Activated CD4-positive, alpha-beta T cell treated with anti-CD3 and anti-CD28 coated beads, Interleukin-2, amount 50 U/mL, for 24 hours (primary cell): ENCODE measurements around the gene AVL9.

ENCODE experiments used
- DNase-seq, 2 donors: peaks; one replicate each; pipeline ENCODE4 v3.0.0-alpha.2; 2020; ENCODE audit warnings: low read depth in 1 of 2, low spot score in 1 of 2

The AVL9 gene

DNA sequence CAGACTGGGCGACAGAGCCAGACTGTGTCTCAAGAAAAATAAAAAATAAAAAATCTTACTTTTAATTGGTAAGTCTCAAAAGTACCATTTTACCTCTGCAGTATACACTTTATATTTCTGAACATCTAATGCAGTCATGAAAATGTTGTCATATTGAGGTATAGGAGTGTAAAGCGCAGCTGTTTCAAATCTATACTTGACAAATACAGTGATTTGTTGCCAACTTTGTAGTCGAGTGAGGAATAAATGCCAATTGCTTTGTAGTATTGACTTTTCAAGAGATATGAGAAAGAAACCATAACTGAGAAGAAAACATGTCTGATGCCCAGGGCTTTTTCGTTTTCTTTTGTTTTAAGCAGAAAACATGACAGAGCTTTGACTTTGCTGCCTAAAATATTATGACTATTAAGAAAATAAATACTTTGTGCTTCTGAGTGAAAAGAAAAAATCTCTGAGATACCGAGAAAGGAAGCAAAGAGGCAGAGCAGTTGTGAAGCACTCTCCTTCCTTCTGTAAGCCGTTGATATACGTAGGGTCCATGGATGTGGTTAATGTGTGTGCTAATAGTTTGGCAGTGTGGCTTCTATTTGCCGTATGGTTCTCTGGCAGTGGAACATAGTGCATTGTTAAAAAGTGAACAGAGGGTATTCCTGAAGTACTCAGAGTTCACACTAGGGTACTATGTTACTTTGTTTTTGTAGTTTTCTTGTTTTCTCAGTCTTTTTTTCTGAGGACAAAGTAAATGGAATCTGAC, 38.2 kb downstream of the AVL9 start:
- no peak for DNase-seq

DNA sequence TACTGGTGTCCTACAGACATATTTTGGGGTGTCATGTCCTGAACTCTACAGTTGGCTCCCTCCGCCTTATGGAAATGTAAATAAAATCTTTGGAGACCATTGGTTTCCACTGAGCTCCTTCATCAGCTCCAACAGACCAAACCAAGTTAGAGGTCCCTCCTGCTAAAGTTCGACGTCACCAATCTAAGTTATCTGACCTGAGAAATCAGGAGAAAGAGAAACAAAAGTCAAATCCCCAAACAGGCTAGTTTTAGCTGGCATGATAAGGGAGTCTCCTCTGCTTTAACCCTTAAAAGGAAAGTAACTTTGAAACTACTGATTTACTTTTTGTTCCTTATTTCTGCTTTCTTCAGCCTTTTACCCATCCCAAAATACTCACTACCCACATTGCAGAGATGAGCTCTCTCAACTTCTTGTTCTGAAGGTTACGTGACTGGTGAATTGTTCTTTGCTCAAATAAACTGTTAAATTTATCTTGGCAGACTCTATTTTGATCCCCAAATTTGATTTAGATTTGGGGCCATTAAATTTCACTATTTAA, 39.9 kb downstream of the AVL9 start:
- DNase-seq, result no peak

DNA sequence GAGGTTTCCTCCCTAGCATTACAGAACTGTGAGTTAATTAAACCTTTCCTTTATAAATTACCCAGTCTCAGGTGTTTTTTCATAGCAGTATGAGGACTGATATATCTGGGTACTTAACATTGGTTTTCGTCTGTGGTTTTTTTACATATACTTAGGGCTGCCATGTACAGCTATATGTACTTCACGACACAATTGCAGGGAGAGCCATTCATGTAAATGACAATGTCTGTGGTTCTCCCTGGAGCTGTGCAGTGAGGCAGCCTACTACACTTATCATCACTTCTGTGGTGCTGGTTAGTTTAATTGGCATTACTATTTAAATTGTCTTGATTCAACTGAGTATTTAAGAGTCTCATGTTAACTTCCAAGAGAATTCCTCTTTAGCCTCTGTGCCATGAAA, 40.7 kb downstream of the AVL9 start:
- DNase-seq, result no peak

DNA sequence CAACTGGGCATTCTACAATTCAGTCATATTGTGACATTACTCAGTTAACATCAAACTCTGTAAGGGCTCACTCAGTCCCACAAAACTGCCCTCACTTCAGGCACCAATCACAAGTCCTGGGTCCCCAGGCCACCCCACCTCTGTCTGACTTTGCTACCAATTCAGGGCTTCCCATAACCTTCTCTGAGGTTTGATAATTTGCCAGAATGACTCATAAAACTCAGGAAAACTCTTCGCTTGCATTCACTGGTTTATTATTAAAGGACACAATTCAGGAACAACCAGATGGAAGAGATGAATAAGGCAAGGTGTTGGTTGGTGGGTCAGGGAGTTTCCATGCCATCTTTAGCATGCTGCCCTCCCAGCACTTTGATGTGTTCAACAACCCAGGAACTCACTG, 41.3 kb downstream of the AVL9 start:
- no peak for DNase-seq

DNA sequence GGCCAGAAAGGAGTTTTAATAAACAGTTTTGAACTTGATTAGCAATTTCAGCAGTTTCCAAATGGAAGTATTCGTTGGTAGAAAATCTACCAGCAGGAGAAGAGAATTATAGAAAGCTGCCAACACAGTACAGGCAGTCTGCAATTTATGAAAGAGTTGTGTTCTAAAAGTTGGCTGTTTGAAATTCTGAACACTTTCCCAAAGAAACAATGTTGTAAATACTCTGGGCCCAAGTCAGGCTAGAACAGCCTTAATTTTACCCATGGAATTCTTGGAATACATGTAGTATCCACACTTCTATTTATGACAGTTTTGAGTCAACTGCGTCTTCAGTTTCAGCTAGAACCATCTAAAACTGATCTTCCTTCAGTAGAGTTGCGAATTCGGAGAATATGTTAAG, 42.5 kb downstream of the AVL9 start:
- no peak for DNase-seq

DNA sequence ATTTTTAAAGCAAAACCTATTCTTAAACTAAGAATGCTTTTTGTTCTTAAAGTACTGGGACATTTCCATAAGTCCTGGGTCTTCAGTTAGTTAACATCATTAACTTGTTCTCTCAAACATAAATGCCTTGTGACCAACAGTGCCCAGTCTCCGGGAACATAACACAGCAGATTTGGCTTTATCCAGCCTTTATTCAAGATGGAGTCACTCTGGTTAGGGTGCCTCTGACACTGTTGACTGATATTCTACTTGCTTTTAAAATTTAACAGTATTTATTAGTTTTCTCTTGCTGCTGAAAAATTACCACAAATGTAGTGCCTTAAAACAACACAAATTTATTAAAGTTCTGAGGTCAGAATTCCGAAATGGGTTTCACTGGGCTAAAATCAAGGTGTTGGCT, 44.1 kb downstream of the AVL9 start:
- no peak for DNase-seq

DNA sequence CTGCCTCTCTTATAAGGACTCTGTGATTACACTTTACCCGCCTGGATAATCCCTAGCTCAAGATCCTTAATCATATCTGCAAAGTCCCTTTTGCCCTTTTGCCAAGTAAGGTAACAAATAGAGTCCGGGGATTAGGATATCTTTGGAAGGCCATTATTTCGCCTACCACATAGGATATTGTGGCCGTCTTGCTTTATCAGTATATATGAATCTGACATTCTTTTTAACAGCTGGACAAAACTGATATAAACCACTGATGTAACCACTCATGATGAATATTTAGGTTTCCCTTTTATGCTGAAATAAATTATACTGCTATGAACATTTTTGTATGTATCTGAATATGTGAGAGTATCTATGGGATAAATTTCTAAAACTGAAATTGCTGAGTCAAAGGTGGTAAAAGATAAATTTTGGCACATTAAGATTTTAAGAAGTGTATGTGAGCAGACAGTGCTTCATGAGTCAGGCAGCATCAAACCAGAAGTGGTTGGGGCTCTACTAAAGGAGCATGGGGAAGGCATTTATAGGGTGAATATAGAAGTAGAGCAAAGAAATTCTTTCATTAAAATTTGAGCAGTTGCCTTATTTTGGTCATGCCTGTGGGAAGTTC, 44.7 kb downstream of the AVL9 start:
- DNase-seq, result no peak

DNA sequence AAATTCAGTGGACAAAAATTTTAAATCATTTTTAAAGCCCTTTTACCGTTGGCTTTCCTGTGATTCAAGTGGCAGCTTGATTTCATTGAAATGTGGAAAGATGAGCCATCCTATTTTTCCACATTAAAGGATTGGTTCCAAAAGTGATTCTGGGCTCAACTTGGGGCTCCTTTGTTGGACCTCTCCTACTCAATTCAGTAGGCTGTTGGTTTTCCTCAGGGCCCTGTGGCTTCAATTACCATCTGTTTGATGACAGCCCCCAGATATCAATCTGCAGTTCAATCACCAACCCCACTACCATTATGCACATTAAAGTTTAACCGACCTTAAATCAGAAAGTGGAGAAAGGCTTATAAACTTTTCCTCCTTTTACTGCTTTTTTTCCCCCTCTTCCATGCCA, 47.3 kb downstream of the AVL9 start:
- no peak for DNase-seq

DNA sequence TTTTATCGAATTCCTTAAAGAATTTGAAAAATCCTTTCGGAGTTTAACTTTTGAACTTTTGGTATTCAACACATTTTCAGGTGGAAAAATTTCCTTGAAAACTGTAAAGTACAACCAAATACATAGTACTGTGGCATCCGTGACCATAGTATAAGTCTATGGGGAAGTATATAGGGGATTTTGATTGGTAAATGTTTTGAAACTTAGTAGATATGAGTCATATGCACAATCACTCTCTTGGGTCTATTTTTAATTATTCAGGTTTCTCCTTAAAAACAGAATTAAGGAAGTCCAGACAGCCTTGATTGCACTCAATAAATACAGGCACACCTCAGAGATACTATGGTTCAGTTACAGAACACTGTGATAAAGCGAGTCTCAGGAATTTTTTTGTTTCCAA, 64.2 kb downstream of the AVL9 start:
- no peak for DNase-seq

DNA sequence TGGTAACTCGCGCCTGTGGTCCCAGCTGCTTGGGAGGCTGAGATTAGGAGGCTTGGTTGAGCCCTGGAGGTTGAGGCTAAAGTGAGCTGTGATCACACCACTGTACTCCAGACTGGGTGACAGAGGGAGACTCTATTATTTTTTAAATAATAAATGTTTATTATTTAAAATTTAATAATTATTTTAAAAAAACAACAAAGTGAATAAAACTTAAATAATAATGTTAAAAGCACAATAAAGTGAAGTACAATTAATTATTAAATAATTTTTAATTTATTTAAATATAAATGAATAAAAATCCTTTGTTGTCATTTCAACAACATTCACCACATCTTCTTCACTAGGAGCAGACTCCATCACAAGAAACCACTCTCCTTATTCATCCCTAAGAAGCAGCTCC, 64.8 kb downstream of the AVL9 start:
- no peak for DNase-seq

DNA sequence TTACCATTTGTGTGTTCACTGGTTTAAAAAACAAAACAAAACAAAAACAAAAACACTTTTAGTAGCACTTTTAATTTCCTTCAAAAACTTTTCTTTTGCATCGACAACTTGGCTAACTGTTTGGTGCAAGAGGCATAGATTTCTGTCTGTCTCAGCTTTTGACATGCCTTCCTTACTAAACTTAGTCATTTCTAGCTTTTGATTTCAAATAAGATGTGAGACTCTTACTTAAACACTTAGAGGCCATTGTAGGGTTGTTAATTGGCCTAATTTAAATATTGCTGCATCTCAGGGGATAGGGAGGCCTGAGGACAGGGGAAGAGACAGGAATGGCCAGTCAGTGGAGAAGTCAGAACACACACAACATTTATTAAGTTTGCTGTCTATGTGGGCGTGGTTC, 66.3 kb downstream of the AVL9 start:
- no peak for DNase-seq

DNA sequence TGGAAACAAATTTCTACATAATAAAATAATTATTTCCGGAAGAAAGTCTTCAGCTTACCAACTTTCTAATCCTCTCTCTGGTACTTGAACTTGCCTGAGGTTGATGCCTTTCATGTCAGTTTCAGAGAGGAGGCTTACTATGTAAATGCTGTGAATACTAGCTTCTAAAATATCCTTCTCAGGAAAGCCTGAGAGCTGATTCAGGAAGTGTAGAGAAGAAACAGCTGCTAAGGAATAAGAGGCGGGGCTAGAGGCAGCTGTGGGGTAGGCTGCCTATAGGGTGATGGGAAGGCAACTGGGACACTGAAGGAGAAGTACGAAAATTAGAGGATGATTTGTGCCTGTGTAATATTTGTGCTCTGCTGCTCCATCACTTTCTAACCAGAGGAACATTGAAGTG, 69.3 kb downstream of the AVL9 start:
- DNase-seq, result no peak

DNA sequence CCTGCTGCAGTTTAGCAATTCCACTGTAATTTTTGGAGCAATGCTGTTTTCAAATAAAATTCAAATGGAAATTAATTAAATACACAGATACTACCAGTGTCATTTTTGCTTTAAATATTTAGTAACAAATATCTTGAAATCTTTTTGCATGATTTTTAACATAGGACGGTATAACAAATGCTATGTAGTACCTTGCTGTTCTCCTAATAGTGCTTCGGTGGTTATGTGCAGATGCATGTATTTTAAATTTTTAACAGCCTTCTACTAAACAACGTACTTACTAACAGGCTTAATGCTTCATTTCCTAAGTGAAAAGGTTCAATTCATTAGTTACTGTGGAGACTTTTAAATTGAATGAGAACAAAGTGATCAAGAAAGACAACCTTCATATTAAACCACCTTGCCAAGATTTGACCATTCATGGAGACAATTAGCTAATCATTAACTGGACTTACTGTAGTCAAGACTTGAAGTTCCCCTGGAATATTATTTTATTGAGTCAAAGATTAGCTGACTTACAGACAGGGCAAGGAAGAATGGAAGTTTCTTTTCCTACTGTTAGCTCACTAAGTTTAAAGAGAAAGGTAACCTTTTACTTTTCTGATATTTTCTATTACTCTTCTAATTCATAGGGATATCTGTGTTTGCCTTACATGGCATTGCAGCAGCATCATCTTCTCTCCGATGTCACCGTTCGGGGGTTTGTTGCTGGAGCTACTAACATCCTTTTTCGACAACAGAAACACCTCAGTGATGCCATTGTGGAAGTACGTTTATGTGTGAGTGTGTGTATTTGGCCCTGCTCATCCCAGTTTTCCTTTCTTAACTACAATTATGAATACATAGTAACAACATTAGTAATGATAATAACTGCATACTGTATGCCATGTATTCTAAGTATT, 74.3 kb downstream of the AVL9 start:
- no peak for DNase-seq

DNA sequence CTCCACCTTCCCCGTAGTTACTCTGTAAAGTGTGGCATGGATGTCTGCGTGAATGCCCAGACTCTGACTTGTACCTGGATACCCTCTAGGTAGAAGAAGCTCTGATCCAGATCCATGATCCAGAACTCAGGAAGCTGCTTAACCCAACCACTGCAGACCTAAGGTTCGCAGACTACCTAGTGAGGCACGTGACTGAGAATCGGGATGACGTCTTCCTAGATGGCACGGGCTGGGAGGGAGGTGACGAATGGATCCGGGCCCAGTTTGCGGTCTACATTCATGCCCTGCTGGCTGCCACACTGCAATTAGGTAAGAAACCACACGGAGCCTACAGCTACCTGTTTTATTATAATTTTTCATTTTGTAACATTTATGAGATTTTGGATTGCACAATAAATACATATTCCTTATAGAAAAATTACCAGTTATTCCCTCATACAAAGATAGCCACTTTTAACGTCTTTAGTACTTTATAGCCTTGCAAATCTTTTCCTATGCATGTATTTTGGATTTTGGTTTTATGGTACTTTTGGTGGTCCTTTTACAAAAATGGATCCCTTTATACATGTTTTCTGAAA, 77.9 kb downstream of the AVL9 start:
- DNase-seq, result no peak

DNA sequence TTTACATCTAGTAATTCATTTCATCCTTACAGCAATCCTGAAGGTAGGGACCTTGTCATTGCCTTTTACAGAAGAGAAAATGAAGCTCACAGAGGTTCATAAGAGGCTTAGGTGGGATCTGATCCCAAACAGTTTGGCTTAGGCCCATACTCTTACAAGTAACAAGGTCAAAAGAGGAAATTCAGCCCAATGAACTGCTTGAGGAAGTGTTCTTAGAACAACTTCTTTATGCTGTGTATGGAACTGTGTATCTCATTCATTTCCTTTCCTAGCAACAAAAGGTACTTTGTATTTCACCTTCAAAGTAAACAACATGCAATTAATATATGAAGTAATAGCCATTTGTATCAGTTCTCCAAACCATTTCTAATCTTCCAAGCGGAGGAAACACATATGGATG, 79.3 kb downstream of the AVL9 start:
- DNase-seq, result no peak

DNA sequence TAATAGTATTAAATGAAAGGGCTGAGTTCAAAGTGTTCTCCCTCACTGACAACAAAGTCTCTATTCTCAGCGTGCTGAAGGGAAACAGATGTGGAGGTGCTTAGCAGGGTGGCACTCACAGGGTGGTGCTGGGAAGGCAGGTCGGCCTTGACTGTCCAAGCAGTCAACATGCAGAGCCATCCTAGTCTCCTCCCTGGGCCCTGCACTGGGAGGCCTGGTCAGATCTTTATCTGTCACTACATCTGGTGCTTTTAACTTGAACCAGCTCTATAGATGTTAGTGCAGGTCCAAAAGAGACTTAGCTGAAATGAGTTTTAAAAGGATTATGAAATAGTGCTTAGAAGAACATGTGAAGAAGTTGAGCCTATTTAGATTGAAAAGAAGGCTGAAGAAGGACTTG, 82.1 kb downstream of the AVL9 start:
- no peak for DNase-seq

DNA sequence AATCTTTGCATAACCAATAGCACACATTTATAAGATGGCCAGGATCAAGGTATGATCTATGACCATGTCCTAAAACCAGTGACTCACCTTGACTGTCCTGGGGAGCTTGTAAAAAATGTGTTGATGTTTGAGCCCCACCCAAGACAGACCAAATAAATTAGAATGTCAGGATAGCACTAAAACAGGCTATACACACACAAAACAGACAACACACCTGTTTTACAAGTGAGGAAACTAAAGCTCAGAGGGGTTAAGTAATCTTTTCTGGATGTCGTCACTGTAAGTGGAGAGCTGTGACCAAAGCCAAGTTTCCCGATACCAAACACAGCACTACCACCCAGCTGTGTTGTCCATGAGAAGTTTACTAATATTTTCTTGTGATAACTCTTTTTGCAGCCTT, 84.5 kb downstream of the AVL9 start:
- no peak for DNase-seq

DNA sequence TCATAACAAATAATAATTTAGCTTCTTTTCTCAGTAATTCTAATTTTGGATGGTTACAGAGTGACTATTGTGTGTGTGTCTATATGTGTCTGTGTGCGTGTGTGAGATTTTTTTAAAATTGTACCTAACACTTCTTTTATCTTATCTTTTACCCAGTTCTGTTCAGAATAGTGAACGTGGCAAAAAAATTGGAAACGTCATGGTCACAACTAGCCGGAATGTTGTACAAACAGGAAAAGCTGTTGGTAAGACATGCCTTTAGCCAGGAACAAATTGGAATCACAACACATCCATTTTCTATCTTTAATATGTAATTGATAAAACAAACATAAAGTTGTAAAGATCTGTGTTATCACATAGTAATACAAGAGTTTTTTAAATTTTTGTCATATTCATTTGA, 85.4 kb downstream of the AVL9 start:
- no peak for DNase-seq

DNA sequence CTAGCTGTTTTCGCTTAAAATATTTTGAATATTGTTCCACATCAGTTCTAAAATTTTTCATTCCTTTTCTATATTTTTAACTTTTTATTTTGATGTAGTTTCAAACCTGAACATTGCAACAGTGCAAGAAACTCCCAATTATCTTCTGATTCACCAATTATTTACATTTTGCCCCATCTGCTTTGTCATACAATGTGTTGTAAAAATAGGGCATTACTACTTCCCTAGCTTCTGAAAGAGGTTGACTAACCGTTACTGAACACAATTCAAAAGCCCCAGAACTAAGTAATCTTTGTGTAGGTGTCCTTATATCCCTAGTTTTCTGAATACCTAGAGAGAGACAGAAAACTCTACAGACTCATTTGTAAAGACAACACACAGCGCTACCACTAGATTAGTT, 86.7 kb downstream of the AVL9 start:
- no peak for DNase-seq

DNA sequence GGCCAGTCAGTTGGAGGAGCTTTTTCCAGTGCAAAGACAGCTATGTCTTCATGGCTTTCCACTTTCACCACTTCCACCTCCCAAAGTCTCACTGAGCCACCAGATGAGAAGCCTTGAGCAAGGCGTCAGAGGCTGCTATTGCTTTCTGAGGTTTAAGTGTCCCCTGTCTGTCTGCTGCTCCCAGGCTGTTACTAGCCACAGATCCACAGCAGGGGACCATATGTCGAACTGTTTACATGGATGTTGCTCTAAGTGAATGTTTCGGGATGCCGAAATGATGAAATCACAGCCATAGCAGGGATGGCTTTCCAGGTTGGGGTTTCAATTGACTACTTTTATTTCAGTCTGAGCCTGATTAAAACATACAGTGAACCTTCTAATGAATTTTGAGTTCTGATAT, 88.5 kb downstream of the AVL9 start:
- no peak for DNase-seq
